HG02981 (cell line): ENCODE results near the gene CYP19A1.

Experiments
- ATAC-seq: cut with Tn5 transposase; IDR thresholded peaks from one replicate; pipeline ENCODE4 v1.9.1; 2021; ENCODE audit warnings: mild to moderate bottlenecking, moderate library complexity; ENCODE audit not compliant: unreplicated experiment

CYP19A1 gene

GRCh38 chr15:51363383-51363782 is 25.0 kb upstream of the CYP19A1 start:
- no peak for ATAC-seq

GRCh38 chr15:51359981-51360380 is 21.6 kb upstream of the CYP19A1 start:
- no peak for ATAC-seq

- no peak for ATAC-seq
Observed at GRCh38 chr15:51356983-51357382, 18.6 kb upstream of the CYP19A1 start.

- ATAC-seq: no peak
Observed at GRCh38 chr15:51356147-51356546, 17.8 kb upstream of the CYP19A1 start.

GRCh38 chr15:51355096-51355495 is 16.7 kb upstream of the CYP19A1 start:
- ATAC-seq: no peak

GRCh38 chr15:51353976-51354375 is 15.6 kb upstream of the CYP19A1 start:
- no peak for ATAC-seq

GRCh38 chr15:51350723-51351122 is 12.3 kb upstream of the CYP19A1 start:
- ATAC-seq: no peak

GRCh38 chr15:51349156-51349844 is 10.9 kb upstream of the CYP19A1 start:
- no peak for ATAC-seq

- peak; percentile 95 for ATAC-seq
Observed at GRCh38 chr15:51348688-51349087, 10.3 kb upstream of the CYP19A1 start.

GRCh38 chr15:51346136-51346535 is 7.7 kb upstream of the CYP19A1 start:
- no peak for ATAC-seq

- ATAC-seq: no peak
Observed at GRCh38 chr15:51343466-51343865, 5.1 kb upstream of the CYP19A1 start.

GRCh38 chr15:51342227-51342999 is 4.0 kb upstream of the CYP19A1 start:
- no peak for ATAC-seq

- ATAC-seq: no peak
Observed at GRCh38 chr15:51341366-51342226, 3.2 kb upstream of the CYP19A1 start, which contains the start of gene GLDN. GLDN (plus strand) TSS chr15:51341655; CDS start chr15:51341685, 30 bp downstream.

GRCh38 chr15:51335538-51336410 is 2.6 kb downstream of the CYP19A1 start:
- peak; percentile 76 for ATAC-seq

- no peak for ATAC-seq
Observed at GRCh38 chr15:51335087-51335486, 3.3 kb downstream of the CYP19A1 start.

- ATAC-seq: no peak
Observed at GRCh38 chr15:51334011-51334451, 4.4 kb downstream of the CYP19A1 start.

GRCh38 chr15:51333571-51333970 is 4.8 kb downstream of the CYP19A1 start:
- ATAC-seq: no peak

GRCh38 chr15:51332206-51333147 is 5.9 kb downstream of the CYP19A1 start:
- ATAC-seq: no peak

- no peak for ATAC-seq
Observed at GRCh38 chr15:51331141-51331540, 7.3 kb downstream of the CYP19A1 start.
